Progenitor cell of endocrine pancreas (in vitro differentiated cells): ENCODE data around the gene SETD9. TPM values are rescaled to one million over a fixed set of nuclear protein-coding genes. Genes with fewer than 3 reads are reported as not detected.
A peak's percentile ranks its signal among the peaks of the same experiment; 100 is the strongest.

Source experiments
- DNase-seq: peaks from one replicate; pipeline ENCODE4 v3.0.0; 2021; ENCODE audit warnings: low spot score; ENCODE audit not compliant: unreplicated experiment
- H3K27ac Mint-ChIP-seq: 2 replicates; pipeline ENCODE4 v1.8.0; 2021; ENCODE audit warnings: mild to moderate bottlenecking, moderate library complexity, mixed read lengths
- H3K27me3 Mint-ChIP-seq: 2 replicates; pipeline ENCODE4 v1.8.0; 2021; ENCODE audit warnings: mixed read lengths
- H3K36me3 Mint-ChIP-seq: 2 replicates; pipeline ENCODE4 v1.8.0; 2022; ENCODE audit warnings: mixed read lengths; ENCODE audit not compliant: insufficient read depth
- H3K4me1 Mint-ChIP-seq: 2 replicates; pipeline ENCODE4 v1.8.0; 2021; ENCODE audit warnings: low read depth, mixed read lengths
- H3K4me3 Mint-ChIP-seq: 2 replicates; pipeline ENCODE4 v1.8.0; 2021; ENCODE audit warnings: low read depth, mild to moderate bottlenecking, moderate library complexity, mixed read lengths
- H3K9me3 Mint-ChIP-seq: 2 replicates; pipeline ENCODE4 v1.8.0; 2021; ENCODE audit warnings: low read depth, mixed read lengths
- CTCF ChIP-seq: fragments of 200-600 bp; sonication (generic); IDR thresholded peaks from one replicate; pipeline ENCODE4 v1.5.0; 2021; ENCODE audit warnings: antibody characterized with exemption, mild to moderate bottlenecking; ENCODE audit not compliant: unreplicated experiment
- total RNA-seq: library from RNA; stranded (reverse); gene quantifications from 2 replicates; pipeline ENCODE4 v1.2.1, GENCODE V29; 2021

SETD9 gene
- total RNA-seq, 1 donor from 2014 or later: 17.7 TPM

DNA sequence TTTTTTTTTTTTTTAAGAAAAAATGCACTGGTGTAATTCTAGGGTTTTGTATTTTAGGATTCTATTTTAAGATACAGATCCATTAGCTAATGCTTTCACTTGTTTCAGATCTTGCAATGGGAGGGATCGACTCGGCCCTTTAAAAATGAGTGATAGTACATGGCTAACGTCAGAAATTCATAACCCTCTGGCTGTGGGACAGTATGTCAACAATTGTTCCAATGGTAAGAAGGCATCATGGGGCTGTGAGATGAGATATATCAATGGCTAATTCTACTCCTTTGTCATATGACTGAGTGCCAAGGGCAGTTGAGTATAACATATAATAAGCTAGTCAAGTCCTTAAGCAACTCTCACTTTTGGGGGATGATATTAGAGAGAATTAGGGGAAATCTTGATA lies 4.4 kb downstream of the SETD9 start:
- no peaks in the 10 kb centered on the region for H3K9me3 Mint-ChIP-seq
- no peak for DNase-seq
- H3K36me3 Mint-ChIP-seq: peaks cover 4% of the 10 kb centered on the region
- H3K4me3 Mint-ChIP-seq: no peak overlapping the region
- H3K27me3 Mint-ChIP-seq: no peaks in the 10 kb centered on the region
- no peak overlapping the region for H3K27ac Mint-ChIP-seq
- TF ChIP-seq CTCF: no peak
- peaks cover 22% of the 10 kb centered on the region for H3K4me1 Mint-ChIP-seq

GRCh38 chr5:56914678-56915077 lies 5.3 kb downstream of the SETD9 start:
- TF ChIP-seq CTCF: no peak
- no peak for DNase-seq
- H3K9me3 Mint-ChIP-seq: no peaks in the 10 kb centered on the region

DNA sequence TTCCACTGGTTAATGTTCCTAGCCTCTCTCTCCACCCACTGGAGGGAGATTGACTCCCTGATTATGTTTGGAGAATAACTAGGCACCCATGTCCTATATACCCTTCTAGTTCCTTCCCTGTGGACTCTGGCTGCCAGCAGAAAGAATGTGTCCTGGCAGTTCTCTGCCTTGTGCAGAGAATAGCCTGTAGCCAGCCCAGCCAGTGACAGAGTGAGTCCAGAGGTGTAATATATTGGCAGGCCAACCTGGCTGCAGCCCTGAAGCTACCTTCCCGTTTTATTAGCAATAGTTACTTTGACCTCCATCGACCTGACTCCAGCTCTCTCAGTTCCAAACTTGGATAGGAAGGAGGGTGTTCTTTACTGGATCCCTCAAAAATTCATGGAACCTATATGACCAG lies 8.1 kb downstream of the SETD9 start:
- peaks cover 16% of the 10 kb centered on the region for H3K36me3 Mint-ChIP-seq
- no peak overlapping the region for H3K4me3 Mint-ChIP-seq
- no peak for TF ChIP-seq CTCF
- H3K4me1 Mint-ChIP-seq: peaks cover 7% of the 10 kb centered on the region
- no peaks in the 10 kb centered on the region for H3K27me3 Mint-ChIP-seq
- no peaks in the 10 kb centered on the region for H3K9me3 Mint-ChIP-seq
- peak overlapping the region; percentile 18 for H3K27ac Mint-ChIP-seq
- DNase-seq: no peak

More at GRCh38 chr5:56914678-56915077, 5.3 kb downstream of the SETD9 start:
- peaks cover 4% of the 10 kb centered on the region for H3K36me3 Mint-ChIP-seq
- no peak overlapping the region for H3K4me3 Mint-ChIP-seq
- no peak overlapping the region for H3K27ac Mint-ChIP-seq
- peaks cover 19% of the 10 kb centered on the region for H3K4me1 Mint-ChIP-seq
- no peaks in the 10 kb centered on the region for H3K27me3 Mint-ChIP-seq

- H3K27me3 Mint-ChIP-seq: no peaks in the 10 kb centered on the region
- H3K4me1 Mint-ChIP-seq: peaks cover 7% of the 10 kb centered on the region
- H3K27ac Mint-ChIP-seq: peak overlapping the region; percentile 18
- no peak for TF ChIP-seq CTCF
- no peak for DNase-seq
- H3K36me3 Mint-ChIP-seq: peaks cover 19% of the 10 kb centered on the region
- no peak overlapping the region for H3K4me3 Mint-ChIP-seq
- H3K9me3 Mint-ChIP-seq: no peaks in the 10 kb centered on the region
Observed at GRCh38 chr5:56918054-56918453, 8.7 kb downstream of the SETD9 start.

DNA sequence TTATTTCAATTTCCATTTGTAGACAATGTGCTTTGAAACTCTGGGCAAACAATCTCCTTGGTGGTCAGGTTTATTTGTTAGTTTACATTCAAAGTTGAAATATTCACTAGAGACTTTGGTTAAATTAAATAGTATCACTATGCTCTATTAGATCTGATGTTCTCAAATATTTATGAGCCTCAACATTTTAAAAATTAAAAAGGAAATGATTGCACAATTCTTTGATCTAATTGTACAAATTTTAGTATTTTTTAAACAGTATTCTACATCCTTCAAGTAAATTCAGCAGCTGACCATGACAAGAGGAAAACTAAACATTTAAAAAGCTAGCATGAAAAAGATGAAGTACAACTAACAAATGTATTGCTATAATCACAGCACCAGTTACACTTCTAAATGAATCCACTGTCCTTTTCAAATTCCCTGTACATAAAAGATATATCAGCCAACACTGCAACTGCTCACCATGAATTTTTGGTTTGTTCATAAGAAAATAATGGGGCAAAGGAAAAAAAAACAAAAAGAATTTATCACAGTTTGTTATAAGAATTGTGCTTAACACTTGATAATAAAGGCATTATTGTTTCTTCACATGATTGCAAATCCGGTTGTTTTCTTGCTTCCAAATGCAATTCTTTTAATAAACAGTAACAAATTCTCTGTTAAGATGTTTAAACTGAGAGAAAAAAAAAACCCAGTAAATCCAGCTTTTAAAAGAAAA lies 10.7 kb downstream of the SETD9 start:
- Mint-ChIP-seq H3K9me3 (peaks cover 6% of the 10 kb centered on the region), H3K4me3 (no peak overlapping the region), H3K27ac (no peak overlapping the region), H3K27me3 (no peaks in the 10 kb centered on the region), H3K36me3 (peaks cover 33% of the 10 kb centered on the region), H3K4me1 (peaks cover 7% of the 10 kb centered on the region)
- no peak for DNase-seq
- no peak for TF ChIP-seq CTCF
